Measurements from ENCODE around the gene GPR143.

Gene GPR143

GRCh38 chrX:9706421-9706820, 59.2 kb downstream of the GPR143 start (continued):
- TF ChIP-seq HIC1 (tag by site-specific recombination; IDR thresholded peaks at IDR 0.05): no peak
- TF ChIP-seq SCRT1 (tag by site-specific recombination; IDR thresholded peaks at IDR 0.05; ENCODE audit: borderline replicate concordance): no peak
- no peak for TF ChIP-seq SCRT2 (tag by site-specific recombination; IDR thresholded peaks at IDR 0.05)

GRCh38 chrX:9704876-9705465, 60.7 kb downstream of the GPR143 start:
- ChIA-PET POLR2A (no interaction called here), CTCF (interaction anchor here (0.6 kb wide), 1 partner anchor 815 kb away, joined by 3 read pairs; no protein-coding TSS in a partner anchor)
- TF ChIP-seq ZNF529 (tag by site-specific recombination; IDR thresholded peaks at IDR 0.05; ENCODE audit: insufficient replicate concordance) (no peak), ZNF202 (tag by site-specific recombination; IDR thresholded peaks at IDR 0.05; ENCODE audit: borderline replicate concordance) (no peak), ZNF654 (tag by site-specific recombination; IDR thresholded peaks at IDR 0.05; ENCODE audit: low read depth) (no peak), HOXC10 (CRISPR knock-in tag; IDR thresholded peaks at IDR 0.05) (no peak)
- H3K27ac ChIP-seq (ENCODE audit: extremely low read depth, low read depth, low read length): no peak overlapping the region
- no peaks in the 10 kb centered on the region for H3K4me1 ChIP-seq (ENCODE audit: control insufficient read depth, insufficient read depth, low read length)
- H3K4me3 ChIP-seq (ENCODE audit: low read depth, low read length): no peak overlapping the region
- peaks cover 0 to 37% of the 10 kb centered on the region in 2 experiments; a peak in 2 of 3 replicates for H3K36me3 ChIP-seq (ENCODE audit: control insufficient read depth in 2 of 2, insufficient read depth in 1 of 2, low read length in 2 of 2)
- H3K9me3 ChIP-seq (ENCODE audit: control insufficient read depth, insufficient read depth, low read depth, low read length): no peaks in the 10 kb centered on the region

- ChIA-PET POLR2A (no interaction called here), CTCF (interaction anchor here (0.6 kb wide), 1 partner anchor 57 kb away, joined by 4 read pairs; no protein-coding TSS in a partner anchor)
- Histone ChIP-seq H3K9me3 (ENCODE audit: control insufficient read depth, insufficient read depth, low read depth, low read length) (no peaks in the 10 kb centered on the region), H3K27ac (ENCODE audit: extremely low read depth, low read depth, low read length) (no peak overlapping the region), H3K36me3 (ENCODE audit: control insufficient read depth in 2 of 2, insufficient read depth in 1 of 2, low read length in 2 of 2) (peaks cover 0 to 40% of the 10 kb centered on the region in 2 experiments; a peak in 1 of 3 replicates), H3K4me3 (ENCODE audit: low read depth, low read length) (no peak overlapping the region), H3K4me1 (ENCODE audit: control insufficient read depth, insufficient read depth, low read length) (no peaks in the 10 kb centered on the region)
- TF ChIP-seq HIC1 (tag by site-specific recombination; IDR thresholded peaks at IDR 0.05) (no peak), ZBTB8A (tag by site-specific recombination; IDR thresholded peaks at IDR 0.05) (no peak), ZNF121 (tag by site-specific recombination; IDR thresholded peaks at IDR 0.05) (no peak)
Observed at GRCh38 chrX:9703406-9703805, 62.2 kb downstream of the GPR143 start.

GRCh38 chrX:9701790-9702189, 63.9 kb downstream of the GPR143 start:
- Histone ChIP-seq H3K4me3 (ENCODE audit: low read depth, low read length) (no peak overlapping the region), H3K4me1 (ENCODE audit: control insufficient read depth, insufficient read depth, low read length) (no peaks in the 10 kb centered on the region), H3K9me3 (ENCODE audit: control insufficient read depth, insufficient read depth, low read depth, low read length) (no peaks in the 10 kb centered on the region), H3K36me3 (ENCODE audit: control insufficient read depth in 2 of 2, insufficient read depth in 1 of 2, low read length in 2 of 2) (peaks cover 0 to 52% of the 10 kb centered on the region in 2 experiments; a peak in 2 of 3 replicates), H3K27ac (ENCODE audit: extremely low read depth, low read depth, low read length) (no peak overlapping the region)
- POLR2A ChIA-PET: interaction anchor here (0.7 kb wide), 1 partner anchor 237 kb away, joined by 5 read pairs; the partner anchor contains the start of gene TBL1X
- CTCF ChIA-PET: interaction anchor here (0.9 kb wide), 1 partner anchor 36 kb away, joined by 3 read pairs; no protein-coding TSS in a partner anchor
- no peak for TF ChIP-seq ZBTB7A (tag by site-specific recombination; IDR thresholded peaks at IDR 0.05; ENCODE audit: low read depth)
- no peak for TF ChIP-seq MEIS1 (CRISPR knock-in tag; IDR thresholded peaks at IDR 0.05; ENCODE audit: borderline replicate concordance)
- TF ChIP-seq SP7 (tag by site-specific recombination; IDR thresholded peaks at IDR 0.05): no peak
- no peak for TF ChIP-seq ZNF792 (tag by site-specific recombination; IDR thresholded peaks at IDR 0.05)
- no peak for TF ChIP-seq ZNF558 (tag by site-specific recombination; IDR thresholded peaks at IDR 0.05)
- no peak for TF ChIP-seq ZNF473 (tag by site-specific recombination; IDR thresholded peaks at IDR 0.05)
- no peak for TF ChIP-seq ZNF19 (tag by site-specific recombination; IDR thresholded peaks at IDR 0.05; ENCODE audit: low read depth)
- TF ChIP-seq ZNF623 (tag by site-specific recombination; IDR thresholded peaks at IDR 0.05): no peak
- no peak for TF ChIP-seq ZNF48 (tag by site-specific recombination; IDR thresholded peaks at IDR 0.05)
- no peak for TF ChIP-seq ZNF677 (tag by site-specific recombination; IDR thresholded peaks at IDR 0.05)
- no peak for TF ChIP-seq KLF10 (tag by site-specific recombination; IDR thresholded peaks at IDR 0.05)
- TF ChIP-seq ZXDB (tag by site-specific recombination; IDR thresholded peaks at IDR 0.05): no peak
- TF ChIP-seq ZSCAN23 (tag by site-specific recombination; IDR thresholded peaks at IDR 0.05): no peak
- TF ChIP-seq CTCF (tag by site-specific recombination; IDR thresholded peaks at IDR 0.05): no peak
- TF ChIP-seq ZNF555 (tag by site-specific recombination; conservative IDR thresholded peaks at IDR 0.05): no peak
- no peak for TF ChIP-seq ZNF701 (tag by site-specific recombination; IDR thresholded peaks at IDR 0.05)

Measured in HEK293 (cell line).